Endothelial cell of umbilical vein (primary cell): ENCODE data around the gene SLC9A9. TPM values are rescaled to one million over a fixed set of nuclear protein-coding genes. Genes with fewer than 3 reads are reported as not detected.

Source experiments
- BruUV-seq: library from RNA; stranded (reverse); fragments of 400-500 nt; replicated peaks from 2 replicates; lab custom pipeline; 2021; lab: Mats Ljungman, UMichigan
- CTCF ChIA-PET: fragments of 300-600, 350-600 bp; sonication (Branson Sonifier 250); formaldehyde crosslinking; loops from one replicate; lab custom pipeline; 2021; ENCODE audit warnings: antibody characterized with exemption, inconsistent platforms; lab: Charles Lee
- POLR2A ChIA-PET: fragments of 300-600, 350-600 bp; sonication (Branson Sonifier 250); formaldehyde crosslinking; loops from one replicate; lab custom pipeline; 2021; ENCODE audit warnings: antibody characterized with exemption, inconsistent platforms; lab: Charles Lee
- DNase-seq: peaks from one replicate; pipeline ENCODE4 v3.0.0-alpha.2; 2011; ENCODE audit warnings: low read depth, low spot score
- FAIRE-seq: peaks from 2 replicates; lab custom pipeline; 2011; peaks lifted over from hg19 to GRCh38; lab: Jason Lieb, UNC
- H2AFZ ChIP-seq: 2 replicates; pipeline ENCODE4 v1.6.0; 2012; ENCODE audit warnings: low read depth, low read length, control low read depth, inconsistent platforms
- H3K27ac ChIP-seq: 2 replicates; pipeline ENCODE4 v1.5.1; 2011; ENCODE audit warnings: low read depth, mild to moderate bottlenecking, control low read depth, low read length, moderate library complexity; ENCODE audit not compliant: insufficient read depth
- H3K27me3 ChIP-seq, 2 experiments: 2 replicates each; pipeline versions ENCODE4 v1.6.0 to v1.6.1; 2011; ENCODE audit warnings: low read length in 2 of 2, mixed read lengths in 1 of 2; ENCODE audit not compliant: control insufficient read depth in 2 of 2, insufficient read depth in 2 of 2
- H3K36me3 ChIP-seq, 2 experiments: 2 replicates in 1 of 2; 3 replicates in 1 of 2; pipeline ENCODE4 v1.5.1; 2011; ENCODE audit warnings: low read length in 2 of 2, mild to moderate bottlenecking in 1 of 2, moderate library complexity in 1 of 2; ENCODE audit not compliant: control insufficient read depth in 2 of 2, insufficient read depth in 2 of 2; ENCODE audit errors: extremely low read depth in 1 of 2
- H3K4me1 ChIP-seq: 3 replicates; pipeline ENCODE4 v1.5.1; 2011; ENCODE audit warnings: mild to moderate bottlenecking, low read length; ENCODE audit not compliant: control insufficient read depth, insufficient read depth; ENCODE audit errors: extremely low read depth
- H3K4me2 ChIP-seq: 2 replicates; pipeline ENCODE4 v1.6.1; 2011; ENCODE audit warnings: low read length, control low read depth, mixed read lengths; ENCODE audit not compliant: insufficient read depth
- H3K4me3 ChIP-seq, 3 experiments: fragments of 200-600 bp in 1 of 3; sonication (generic), shearing (Covaris generic) in 1 of 3; replicated peaks in 1 of 3; 2 replicates each; pipeline ENCODE4 v1.5.1; 2011 to 2016; ENCODE audit warnings: control low read depth in 3 of 3, low read length in 3 of 3, mild to moderate bottlenecking in 2 of 3, inconsistent platforms in 1 of 3, low read depth in 1 of 3, moderate library complexity in 1 of 3; ENCODE audit not compliant: insufficient read depth in 1 of 3
- H3K79me2 ChIP-seq: 2 replicates; pipeline ENCODE4 v1.6.0; 2012; ENCODE audit warnings: low read length, inconsistent platforms; ENCODE audit not compliant: control insufficient read depth, insufficient read depth
- H3K9ac ChIP-seq: replicated peaks from 2 replicates; pipeline ENCODE3; 2011; ENCODE audit warnings: low read length, control low read depth; ENCODE audit not compliant: insufficient read depth; ENCODE audit errors: extremely low read depth
- H3K9me1 ChIP-seq: replicated peaks from 3 replicates; pipeline ENCODE4 v1.6.0; 2011; ENCODE audit warnings: mild to moderate bottlenecking, low read length; ENCODE audit not compliant: control insufficient read depth, insufficient read depth; ENCODE audit errors: extremely low read depth
- H3K9me3 ChIP-seq: replicated peaks from 2 replicates; pipeline ENCODE4 v1.5.1; 2012; ENCODE audit warnings: low read length, inconsistent platforms; ENCODE audit not compliant: control insufficient read depth, insufficient read depth
- H4K20me1 ChIP-seq: replicated peaks from 2 replicates; pipeline ENCODE3; 2011; ENCODE audit warnings: mild to moderate bottlenecking, low read length; ENCODE audit not compliant: control insufficient read depth, insufficient read depth; ENCODE audit errors: extremely low read depth
- EZH2 ChIP-seq: IDR thresholded peaks from 2 replicates; pipeline ENCODE4 v1.6.1; 2012; ENCODE audit warnings: borderline replicate concordance, low read depth, mild to moderate bottlenecking, moderate library complexity, low read length, inconsistent platforms; ENCODE audit not compliant: severe bottlenecking
- FOS ChIP-seq: IDR thresholded peaks from 2 replicates; pipeline ENCODE4 v1.6.1; 2011; ENCODE audit warnings: mild to moderate bottlenecking, low read length, moderate library complexity, borderline replicate concordance; ENCODE audit not compliant: insufficient read depth
- GATA2 ChIP-seq: IDR thresholded peaks from 2 replicates; pipeline ENCODE4 v1.7.0; 2011; ENCODE audit warnings: low read depth, mild to moderate bottlenecking, moderate library complexity, mixed read lengths, low read length; ENCODE audit not compliant: insufficient read length, insufficient read depth
- JUN ChIP-seq: IDR thresholded peaks from 2 replicates; pipeline ENCODE4 v1.6.1; 2011; ENCODE audit warnings: borderline replicate concordance, low read depth; ENCODE audit not compliant: insufficient read length, insufficient read depth
- MYC ChIP-seq: IDR thresholded peaks from one replicate; pipeline ENCODE4 v1.6.1; 2011; ENCODE audit warnings: mild to moderate bottlenecking, low read depth, low read length
- POLR2A ChIP-seq: IDR thresholded peaks from 2 replicates; pipeline ENCODE4 v1.6.1; 2012; ENCODE audit warnings: low read depth, mild to moderate bottlenecking, control low read depth, low read length
- POLR2AphosphoS5 ChIP-seq: IDR thresholded peaks from 2 replicates; pipeline ENCODE4 v1.6.1; 2012; ENCODE audit warnings: low read depth, mild to moderate bottlenecking, control low read depth, low read length, moderate library complexity; ENCODE audit not compliant: insufficient read depth
- dilution Hi-C: fragments of 300-500 bp; cut with MboI; formaldehyde crosslinking; loops from one replicate; pipeline ENCODE4 v1.15.0; 2019; ENCODE audit warnings: low sequenced_read_pairs; ENCODE audit not compliant: extremely low pct_ligation_motif_present
- intact Hi-C: fragments of 100-400 bp; cut with micrococcal nuclease; formaldehyde crosslinking; loops from one replicate; pipeline ENCODE4 v1.10.0; 2022
- polyA plus RNA-seq, 4 experiments: library from polyadenylated mRNA; depleted of rRNA in 3 of 4; stranded (reverse) in 3 of 4; unstranded in 1 of 4; fragments of >200 nt; gene quantifications; 2 replicates each; pipeline versions ENCODE4 v1.2.1 to v1.2.3, GENCODE V29; 2011 to 2012; ENCODE audit warnings: missing spikeins in 1 of 4
- total RNA-seq: library from RNA; stranded (reverse); gene quantifications from 2 replicates; pipeline ENCODE4 v1.2.3, GENCODE V29; 2021
- TF ChIP-seq, protein P1 (sequence below): IDR thresholded peaks from 2 replicates; pipeline ENCODE4 v1.6.1; 2011; ENCODE audit not compliant: insufficient read depth, insufficient read length
- TF ChIP-seq, protein P2 (sequence below), 2 donors: IDR thresholded peaks; 1 replicate in 1 of 2; 2 replicates in 1 of 2; pipeline ENCODE4 v1.5.1; 2011; ENCODE audit warnings: low read length in 2 of 2, mild to moderate bottlenecking in 2 of 2, moderate library complexity in 2 of 2, control low read depth in 1 of 2, inconsistent platforms in 1 of 2, low read depth in 1 of 2; ENCODE audit not compliant: insufficient read depth in 1 of 2; ENCODE audit errors: extremely low read depth in 1 of 2

The SLC9A9 gene
- total and polyA plus RNA-seq, 2 donors (not counting 3 experiments of a cell fraction or from before 2014, with no cell fraction given) = 1.5 to 1.8 TPM

DNA sequence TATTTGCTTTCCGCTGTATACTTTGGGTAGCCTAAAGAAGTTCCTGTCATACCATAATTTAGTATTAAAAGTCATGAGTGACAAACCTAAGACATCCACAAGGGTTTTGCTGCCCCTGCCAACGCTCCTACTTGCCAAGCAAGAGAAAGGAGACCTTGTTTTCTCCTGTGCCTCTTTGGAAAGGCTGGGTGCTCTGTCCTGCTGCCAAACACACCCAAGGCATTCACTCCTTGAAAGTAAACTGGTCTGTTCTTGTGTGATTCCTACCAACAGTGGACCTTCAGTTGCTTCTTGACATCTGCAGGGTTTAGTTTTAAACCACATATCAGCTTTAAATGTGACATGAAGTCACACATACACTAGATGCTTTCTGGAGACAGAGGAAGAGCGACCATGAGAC, 295.4 kb downstream of the SLC9A9 start:
- H3K27me3 ChIP-seq = no peaks in the 10 kb centered on the region
- TF ChIP-seq JUN = no peak
- no peak for TF ChIP-seq POLR2AphosphoS5
- no peak for TF ChIP-seq MYC
- TF ChIP-seq, protein P1, sequence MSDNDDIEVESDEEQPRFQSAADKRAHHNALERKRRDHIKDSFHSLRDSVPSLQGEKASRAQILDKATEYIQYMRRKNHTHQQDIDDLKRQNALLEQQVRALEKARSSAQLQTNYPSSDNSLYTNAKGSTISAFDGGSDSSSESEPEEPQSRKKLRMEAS = no peak
- no peak for TF ChIP-seq FOS
- TF ChIP-seq, protein P2, sequence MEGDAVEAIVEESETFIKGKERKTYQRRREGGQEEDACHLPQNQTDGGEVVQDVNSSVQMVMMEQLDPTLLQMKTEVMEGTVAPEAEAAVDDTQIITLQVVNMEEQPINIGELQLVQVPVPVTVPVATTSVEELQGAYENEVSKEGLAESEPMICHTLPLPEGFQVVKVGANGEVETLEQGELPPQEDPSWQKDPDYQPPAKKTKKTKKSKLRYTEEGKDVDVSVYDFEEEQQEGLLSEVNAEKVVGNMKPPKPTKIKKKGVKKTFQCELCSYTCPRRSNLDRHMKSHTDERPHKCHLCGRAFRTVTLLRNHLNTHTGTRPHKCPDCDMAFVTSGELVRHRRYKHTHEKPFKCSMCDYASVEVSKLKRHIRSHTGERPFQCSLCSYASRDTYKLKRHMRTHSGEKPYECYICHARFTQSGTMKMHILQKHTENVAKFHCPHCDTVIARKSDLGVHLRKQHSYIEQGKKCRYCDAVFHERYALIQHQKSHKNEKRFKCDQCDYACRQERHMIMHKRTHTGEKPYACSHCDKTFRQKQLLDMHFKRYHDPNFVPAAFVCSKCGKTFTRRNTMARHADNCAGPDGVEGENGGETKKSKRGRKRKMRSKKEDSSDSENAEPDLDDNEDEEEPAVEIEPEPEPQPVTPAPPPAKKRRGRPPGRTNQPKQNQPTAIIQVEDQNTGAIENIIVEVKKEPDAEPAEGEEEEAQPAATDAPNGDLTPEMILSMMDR (IDR thresholded peaks at IDR 0.05; ENCODE audit: extremely low read depth in 1 of 2, insufficient read depth in 1 of 2, low read depth in 1 of 2, low read length in 2 of 2) = no peak
- no peak for TF ChIP-seq GATA2
- no peak for TF ChIP-seq POLR2A
- TF ChIP-seq EZH2 = no peak
- H4K20me1 ChIP-seq = no peaks in the 10 kb centered on the region
- no peak for FAIRE-seq
- H3K79me2 ChIP-seq = no peaks in the 10 kb centered on the region
- no peaks in the 10 kb centered on the region for H3K9me3 ChIP-seq
- intact Hi-C loops = no loop called here
- CTCF ChIA-PET = interaction anchor here (1.5 kb wide), 1 partner anchor 18 kb away, joined by 3 read pairs; no protein-coding TSS in a partner anchor
- no peak overlapping the region for H3K9ac ChIP-seq
- no peaks in the 10 kb centered on the region for H3K4me1 ChIP-seq
- H3K36me3 ChIP-seq = no peaks in the 10 kb centered on the region
- H3K27ac ChIP-seq = no peak overlapping the region
- no peaks in the 10 kb centered on the region for H3K9me1 ChIP-seq
- H3K4me2 ChIP-seq = no peak overlapping the region
- no TSS peak for BruUV-seq
- H3K4me3 ChIP-seq = no peak overlapping the region
- H2AFZ ChIP-seq = no peak overlapping the region
- DNase-seq = no peak
- POLR2A ChIA-PET = no interaction called here
- dilution Hi-C loops = no loop called here
